ENCODE measurements around the gene PIAS1.
"Not testable (repeated sequence)": the region's sequence is repeated elsewhere in the genome, so short reads cannot be mapped to it uniquely, and the experiment has no call there.

Gene PIAS1

DNA sequence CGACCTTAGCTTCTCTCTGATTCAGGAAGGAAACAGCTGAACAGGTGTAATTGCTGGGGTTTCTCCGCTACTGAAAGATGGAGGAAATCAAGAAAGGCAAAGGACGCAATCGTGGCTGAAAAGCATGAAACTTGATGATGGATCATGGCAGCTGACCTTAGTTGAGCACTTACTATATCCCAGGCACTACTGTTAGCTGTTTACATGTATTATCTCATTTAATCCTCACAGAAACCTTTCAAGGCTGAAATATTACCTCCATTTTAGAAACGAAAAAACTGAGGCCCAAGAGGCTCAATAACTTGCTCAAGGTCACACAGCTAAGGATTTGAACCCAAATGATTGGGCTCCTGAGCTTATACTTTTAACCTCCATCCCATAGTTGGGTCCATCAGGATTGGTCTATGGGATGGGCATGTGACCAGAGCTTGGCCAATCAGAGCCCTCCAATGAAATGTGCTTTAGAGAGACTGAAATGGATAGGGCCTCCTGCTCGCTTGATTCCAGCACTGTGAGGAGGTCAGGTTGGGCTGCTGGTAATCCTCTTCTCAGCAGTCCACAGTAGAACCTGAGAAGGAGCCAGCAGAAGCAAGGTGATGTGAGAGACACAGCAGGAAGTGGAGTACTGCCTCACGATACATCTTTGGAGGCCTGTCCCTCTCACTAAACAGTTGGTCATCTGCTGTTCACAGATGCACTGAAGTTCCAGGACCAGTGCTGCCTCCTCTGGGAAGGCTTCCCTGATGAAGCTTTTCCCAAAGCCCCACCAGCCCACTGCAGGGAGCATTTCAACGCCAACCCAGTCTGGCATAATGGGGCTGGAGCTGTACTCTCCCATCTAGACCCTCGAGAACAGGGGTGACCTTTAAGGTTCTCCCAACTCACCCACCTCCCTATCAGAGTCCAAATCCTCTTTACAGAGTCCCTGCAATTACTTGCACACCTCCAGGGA, 165.0 kb downstream of the PIAS1 start:
- DNase-seq (ENCODE audit: low read depth) = no peak

DNA sequence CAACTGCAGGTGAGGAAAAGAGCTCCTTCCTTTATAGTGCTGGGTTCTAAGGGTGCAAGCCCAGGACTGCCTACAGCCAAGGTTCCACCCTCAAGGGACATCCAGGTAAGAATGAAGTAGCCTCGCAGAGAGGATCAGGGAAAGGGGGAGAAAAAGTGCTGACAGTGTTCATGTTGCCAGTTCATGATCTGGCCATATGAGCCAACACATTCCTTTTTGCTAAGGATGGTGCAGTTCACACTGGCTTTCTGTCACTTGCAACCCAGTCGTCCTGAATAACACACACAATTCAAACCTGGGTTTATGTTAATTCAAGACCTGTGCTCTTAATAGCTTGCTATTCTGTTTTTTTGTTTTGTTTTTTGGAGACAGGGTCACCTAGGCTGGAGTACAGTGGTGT, 166.4 kb downstream of the PIAS1 start:
- no peak for DNase-seq (ENCODE audit: low read depth)

DNA sequence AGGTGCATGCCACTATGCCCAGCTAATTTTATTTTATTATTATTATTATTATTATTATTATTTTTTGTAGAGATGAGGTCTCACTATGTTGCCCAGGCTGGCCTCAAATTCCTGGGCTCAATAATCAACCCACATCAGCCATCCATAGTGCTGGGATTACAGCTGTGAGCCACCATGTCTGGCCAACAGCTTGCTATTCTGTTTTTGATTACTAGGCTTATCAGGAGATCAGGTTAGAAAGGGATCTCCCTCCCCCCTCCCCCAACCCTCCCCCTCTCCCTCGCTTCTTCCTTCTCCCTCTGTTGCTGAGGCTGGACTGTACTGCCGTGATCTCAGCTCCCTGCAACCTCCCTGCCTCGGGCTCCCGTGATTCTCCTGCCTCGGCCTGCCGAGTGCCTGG, 166.9 kb downstream of the PIAS1 start:
- DNase-seq (ENCODE audit: low read depth) = no peak

DNA sequence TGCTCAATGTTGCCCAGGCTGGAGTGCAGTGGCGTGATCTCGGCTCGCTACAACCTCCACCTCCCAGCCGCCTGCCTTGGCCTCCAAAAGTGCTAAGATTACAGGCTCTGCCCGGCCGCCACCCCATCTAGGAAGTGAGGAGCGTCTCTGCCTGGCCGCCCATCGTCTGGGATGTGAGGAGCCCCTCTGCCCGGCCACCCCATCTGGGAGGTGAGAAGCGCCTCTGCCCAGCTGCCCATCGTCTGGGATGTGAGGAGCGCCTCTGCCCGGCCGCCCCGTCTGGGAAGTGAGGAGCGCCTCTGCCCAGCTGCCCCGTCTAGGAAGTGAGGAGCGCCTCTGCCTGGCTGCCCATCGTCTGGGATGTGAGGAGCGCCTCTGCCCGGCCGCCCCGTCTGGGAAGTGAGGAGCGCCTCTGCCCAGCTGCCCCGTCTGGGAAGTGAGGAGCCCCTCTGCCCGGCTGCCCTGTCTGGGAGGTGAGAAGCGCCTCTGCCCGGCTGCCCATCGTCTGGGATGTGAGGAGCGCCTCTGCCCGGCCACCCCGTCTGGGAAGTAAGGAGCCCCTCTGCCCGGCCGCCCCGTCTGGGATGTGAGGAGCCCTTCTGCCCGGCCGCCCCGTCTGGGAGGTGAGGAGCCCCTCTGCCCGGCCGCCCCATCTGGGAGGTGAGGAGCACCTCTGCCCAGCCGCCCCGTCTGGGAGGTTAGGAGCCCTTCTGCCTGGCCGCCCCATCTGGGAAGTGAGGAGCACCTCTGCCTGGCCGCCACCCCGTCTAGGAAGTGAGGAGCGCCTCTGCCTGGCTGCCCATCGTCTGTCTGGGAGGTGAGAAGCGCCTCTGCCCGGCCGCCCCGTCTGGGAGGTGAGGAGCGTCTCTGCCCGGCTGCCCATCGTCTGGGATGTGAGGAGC, 167.7 kb downstream of the PIAS1 start:
- not testable (repeated sequence) for DNase-seq (ENCODE audit: low read depth)

DNA sequence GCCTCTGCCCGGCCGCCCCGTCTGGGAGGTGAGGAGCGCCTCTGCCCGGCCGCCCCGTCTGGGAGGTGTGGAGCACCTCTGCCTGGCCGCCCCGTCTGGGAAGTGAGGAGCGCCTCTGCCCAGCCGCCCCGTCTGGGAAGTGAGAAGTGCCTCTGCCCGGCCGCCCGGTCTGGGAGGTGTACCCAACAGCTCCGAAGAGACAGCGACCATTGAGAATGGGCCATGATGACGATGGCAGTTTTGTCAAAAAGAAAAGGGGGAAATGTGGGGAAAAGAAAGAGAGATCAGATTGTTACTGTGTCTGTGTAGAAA, 168.3 kb downstream of the PIAS1 start:
- DNase-seq (ENCODE audit: low read depth) = not testable (repeated sequence)

DNA sequence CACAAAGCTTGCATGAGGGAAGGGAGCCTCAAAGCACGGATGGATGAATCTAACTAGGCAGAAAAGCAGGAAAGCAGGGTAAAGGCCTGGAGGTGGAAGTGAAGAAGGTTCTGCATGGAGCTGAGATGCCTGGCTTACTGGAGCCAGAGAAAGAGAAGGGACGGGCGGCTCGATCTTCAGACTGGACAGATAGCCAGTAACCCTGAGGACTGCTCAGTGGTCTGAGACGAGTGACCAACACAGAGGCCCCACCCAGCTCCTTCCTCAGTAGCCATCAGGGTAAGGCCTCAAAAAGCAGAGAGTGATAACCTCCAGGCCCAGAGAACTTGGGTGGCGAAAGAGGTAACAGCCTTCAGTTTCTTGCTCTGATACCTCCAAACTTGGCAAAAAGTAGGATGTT, 169.1 kb downstream of the PIAS1 start:
- no peak for DNase-seq (ENCODE audit: low read depth)

DNA sequence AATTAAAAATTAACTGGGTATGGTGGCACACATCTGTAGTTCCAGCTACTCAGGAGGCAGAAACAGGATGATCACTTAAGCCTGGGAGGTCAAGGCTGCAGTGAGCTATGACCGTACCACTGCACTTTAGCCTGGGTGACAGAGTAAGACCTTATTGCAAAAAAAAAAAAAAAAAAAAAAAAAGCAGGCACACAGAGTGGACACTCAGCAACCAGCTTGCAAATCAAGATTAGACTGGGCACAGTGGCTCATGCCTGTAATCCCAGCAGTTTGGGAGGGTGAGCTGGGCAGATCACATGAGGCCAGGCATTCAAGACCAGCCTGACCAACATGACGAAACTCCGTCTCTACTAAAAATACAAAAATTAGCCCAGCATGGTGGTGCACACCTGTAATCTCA, 170.0 kb downstream of the PIAS1 start:
- DNase-seq (ENCODE audit: low read depth) = no peak

DNA sequence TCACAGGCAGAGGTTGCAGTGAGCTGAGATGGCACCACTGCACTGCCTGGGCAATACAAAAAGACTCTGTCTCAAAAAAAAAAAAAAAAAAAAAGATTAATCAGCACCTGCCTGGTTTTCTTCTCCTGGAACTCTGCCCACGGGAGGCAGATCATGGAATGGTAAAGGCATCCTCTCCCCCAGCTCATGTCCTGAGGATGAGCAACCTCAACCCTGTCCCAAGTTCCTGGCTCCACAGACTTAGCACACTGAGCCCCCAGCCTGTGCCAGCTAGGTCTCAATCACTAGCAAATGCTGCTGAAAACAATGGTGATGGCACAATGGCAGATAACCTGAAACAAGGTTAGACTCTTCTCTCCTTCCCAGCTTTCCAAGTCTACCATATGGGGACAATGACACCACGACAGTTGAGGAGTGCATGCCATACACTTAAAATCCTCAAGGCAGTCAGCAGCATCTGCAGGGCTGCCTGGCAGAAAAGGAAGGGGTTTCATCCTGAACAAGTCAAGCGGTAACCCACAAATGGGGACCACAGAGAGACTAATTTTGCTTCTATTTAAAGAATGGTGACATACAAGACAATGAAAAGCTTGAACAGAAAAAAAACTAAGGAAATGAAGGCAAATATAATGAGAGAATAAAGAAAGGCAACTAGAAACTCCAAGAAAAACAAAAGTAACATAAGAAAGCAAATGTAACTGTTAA, 170.6 kb downstream of the PIAS1 start:
- DNase-seq (ENCODE audit: low read depth) = no peak

DNA sequence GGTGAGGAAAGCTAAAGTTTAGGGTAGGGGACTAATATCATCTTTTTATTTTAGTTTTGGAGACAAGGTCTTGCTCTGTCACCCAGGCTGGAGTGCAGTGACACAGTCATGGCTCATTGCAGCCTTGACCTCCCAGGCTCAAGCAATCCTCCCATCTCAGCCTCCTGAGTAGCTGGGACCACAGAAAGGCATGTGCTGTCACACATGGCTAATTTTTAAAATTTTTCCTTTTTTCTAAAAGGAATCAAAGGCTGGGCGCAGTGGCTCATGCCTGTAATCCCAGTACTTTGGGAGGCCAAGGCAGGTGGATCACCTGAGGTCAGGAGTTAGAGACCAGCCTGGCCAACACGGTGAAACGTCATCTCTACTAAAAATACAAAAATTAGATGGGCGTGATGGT, 171.3 kb downstream of the PIAS1 start:
- DNase-seq (ENCODE audit: low read depth) = not testable (repeated sequence)

DNA sequence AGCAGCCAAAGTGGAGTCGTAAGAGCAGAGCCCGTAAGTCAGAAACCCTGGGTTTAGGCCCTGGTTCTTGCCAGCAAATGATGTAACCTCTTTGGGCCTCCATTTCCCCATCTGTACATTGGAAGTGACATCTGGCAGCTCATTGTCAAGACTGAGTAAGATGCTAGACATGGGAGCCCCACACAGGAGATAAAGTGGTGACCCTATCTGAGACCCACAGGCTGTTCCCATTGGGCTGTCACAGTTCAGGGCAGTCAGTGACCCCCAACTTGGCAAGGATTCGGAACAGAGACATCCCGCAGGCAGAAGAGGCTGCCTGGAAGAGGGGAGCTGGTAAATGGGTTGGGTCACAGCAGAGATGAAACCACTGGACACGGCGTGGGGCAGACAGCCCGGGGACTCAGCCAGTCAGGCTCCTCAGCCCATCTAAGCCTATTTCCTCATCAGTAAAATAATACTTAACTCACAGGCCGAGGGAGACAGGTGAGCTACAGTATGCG, 173.6 kb downstream of the PIAS1 start:
- DNase-seq (ENCODE audit: low read depth) = no peak

DNA sequence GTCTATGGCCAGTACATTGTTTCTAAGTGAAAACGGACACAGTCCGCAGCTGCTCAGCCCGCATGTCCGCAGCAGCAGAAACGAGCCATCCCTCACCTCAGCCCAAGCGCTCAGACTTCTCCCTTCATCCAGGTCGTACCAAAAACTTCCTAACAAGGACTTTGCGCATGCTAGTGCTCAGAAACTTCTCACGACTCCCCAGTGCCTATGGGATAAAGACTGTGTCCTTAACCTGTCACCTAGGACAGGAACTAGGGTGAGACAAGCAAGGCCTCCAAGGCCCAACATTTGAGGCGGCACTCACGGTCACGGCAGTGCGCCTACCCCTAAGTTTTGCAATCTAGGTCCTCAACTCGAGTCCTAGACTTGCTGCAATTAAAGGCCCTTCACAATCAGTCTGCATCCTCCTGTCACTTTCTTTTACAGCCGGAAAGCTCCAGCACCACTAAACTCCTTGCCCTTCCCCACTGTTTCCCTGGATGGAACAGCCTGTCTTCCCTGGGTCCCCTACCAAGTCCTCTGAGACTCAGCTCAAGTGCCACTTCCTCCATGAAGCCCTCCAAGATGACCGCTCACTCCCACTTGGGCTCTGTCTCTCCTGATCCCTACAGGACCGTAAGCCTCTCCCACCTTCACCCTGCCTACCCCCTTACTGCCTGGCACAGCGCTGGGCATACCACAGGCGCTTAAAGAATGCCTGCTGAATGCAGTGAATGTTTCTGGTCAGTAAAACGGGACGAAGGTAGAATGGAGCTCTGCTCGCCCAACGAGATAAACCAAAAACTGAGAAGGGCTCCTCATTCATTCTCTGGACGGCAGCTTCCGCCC, 174.2 kb downstream of the PIAS1 start:
- no peak for DNase-seq (ENCODE audit: low read depth)

DNA sequence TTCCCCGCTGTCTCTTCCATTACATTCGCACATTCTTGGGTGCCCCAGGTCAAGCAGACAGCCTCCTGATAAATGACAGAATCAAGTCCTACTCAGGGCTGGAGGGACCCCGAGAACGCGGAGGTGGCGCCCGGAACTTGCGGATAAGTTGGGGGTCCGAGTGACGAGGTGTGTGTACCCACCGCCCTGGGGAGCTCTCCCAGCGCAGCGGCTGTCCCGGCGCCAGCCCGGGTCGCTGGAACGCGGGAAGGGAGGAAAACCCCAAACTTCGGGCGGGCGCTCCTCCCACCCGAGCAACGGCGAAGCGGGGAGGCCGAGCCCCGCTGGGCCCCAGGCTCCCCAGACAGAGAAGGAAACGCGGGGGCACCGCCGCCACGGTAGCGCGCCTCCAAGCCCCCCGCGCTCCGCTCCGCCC, 174.9 kb downstream of the PIAS1 start:
- no peak for DNase-seq (ENCODE audit: low read depth)

DNA sequence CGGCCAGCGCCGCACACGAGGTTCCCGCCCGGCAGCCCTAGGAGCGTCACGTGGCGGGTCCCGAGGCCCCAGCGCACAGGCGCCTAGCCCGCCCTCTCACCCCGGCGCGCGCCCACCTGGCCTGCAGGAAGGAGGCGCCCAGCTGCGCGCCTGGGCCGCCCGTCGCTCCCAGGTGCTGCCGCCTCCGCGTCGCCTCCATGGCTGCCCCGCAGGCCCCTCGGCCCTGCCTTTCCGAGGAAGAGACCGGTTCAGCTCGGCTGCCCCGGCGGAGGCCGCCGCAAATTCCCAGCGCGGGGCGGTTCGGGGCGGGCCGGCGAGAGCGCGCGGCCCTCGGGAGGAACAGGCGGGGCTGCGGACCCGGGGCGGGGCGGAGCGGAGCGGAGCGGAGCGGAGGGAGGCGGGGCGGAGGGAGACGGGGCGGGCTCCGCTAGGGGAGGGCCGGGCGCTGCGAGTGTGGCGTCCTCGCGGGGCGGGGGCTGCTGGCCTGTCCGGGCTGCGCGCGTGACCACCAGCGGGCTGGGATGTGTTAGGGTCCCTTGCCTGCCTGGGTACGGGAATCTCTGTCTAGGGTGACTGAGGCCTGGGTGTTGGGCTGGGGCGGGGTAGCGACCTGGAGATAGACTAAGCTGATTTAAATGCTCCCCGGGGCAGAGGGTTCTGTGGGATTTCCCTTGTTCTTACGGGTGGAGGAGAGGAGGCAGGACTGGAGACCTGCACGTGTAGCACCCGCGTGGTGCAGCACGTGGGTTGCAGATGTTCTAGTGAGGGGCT, 175.5 kb downstream of the PIAS1 start, which contains the start of gene CLN6:
CLN6 (minus strand) TSS at position 343 of the 771 bp plus-strand sequence; CDS start at position 199, 144 bp downstream.
- DNase-seq (ENCODE audit: low read depth) = no peak

DNA sequence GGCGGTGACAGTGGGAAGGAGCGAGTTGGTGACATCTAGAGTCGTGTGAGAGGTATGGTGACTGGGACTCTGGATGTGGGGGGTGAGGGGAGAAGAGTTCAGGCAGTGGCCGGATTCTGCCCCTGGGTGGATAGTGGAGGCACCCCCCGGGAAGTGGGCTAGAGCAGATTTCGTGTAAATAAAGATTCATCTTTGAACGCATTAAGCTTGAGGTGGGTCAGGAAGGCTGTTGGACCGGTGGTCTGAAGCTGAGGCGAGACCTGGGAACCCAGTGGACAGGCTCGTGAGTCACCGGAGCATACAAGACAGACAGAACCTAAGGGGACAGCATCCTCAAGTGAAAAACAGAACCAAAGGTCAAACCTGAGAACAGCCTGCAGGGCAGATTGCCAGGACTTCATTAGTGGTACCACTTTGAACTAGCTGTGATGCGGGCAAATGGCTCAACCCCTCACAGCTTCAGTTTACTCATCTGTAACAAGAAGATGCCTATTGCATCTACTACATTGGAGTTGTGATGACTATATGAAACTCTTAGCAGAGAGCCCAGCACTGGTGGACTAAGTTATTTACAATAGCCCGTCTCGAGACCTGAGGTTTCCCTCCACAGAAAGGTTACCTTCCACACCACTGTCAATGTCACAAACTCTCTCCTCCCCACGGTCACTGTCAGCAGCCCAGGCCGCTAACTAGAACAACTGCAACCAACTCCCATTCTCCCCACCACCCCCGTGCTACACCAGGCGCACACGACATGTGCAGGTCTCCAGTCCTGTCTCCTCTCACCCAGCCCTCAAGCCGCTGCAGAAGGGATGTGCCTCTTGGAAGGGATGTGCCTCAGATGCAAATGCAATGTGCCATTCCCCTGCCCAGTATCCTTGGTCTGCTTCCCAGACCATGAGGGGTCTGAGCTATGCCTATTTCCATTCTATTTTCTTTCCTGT, 176.3 kb downstream of the PIAS1 start:
- no peak for DNase-seq (ENCODE audit: low read depth)

DNA sequence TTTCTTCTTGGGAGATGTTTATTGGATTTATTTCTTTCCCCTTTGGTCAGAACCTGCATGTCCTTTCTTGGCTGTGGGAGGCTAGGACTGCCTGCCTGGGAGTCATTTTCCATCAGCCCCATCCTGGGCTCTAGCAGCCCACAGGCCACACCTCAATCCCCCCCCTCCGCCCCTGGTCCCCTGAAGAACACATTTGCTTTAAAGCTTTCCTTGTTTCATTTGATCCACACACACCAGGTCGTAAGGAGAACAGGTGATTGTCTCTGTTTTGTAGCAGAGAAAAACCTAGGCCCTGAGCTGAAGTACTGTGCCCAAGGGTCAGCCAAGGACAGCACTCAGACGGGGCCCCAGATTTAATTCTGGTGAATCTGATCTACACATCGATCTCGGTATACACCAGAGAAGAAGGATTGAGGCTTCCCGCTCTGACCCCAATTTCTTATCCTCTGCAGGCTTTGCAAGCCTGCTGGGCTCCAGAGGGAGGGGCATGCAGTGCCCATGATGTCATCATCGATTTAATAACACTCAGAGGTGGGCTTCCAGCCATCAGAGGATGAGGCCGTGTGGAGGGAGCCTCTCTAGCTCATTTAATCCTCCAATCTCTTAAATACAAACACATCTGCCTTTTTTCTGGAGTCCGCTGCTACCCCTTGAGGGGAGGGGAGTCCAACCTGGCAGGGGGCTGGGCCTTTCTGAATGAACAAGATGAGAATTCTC, 177.1 kb downstream of the PIAS1 start:
- DNase-seq (ENCODE audit: low read depth) = no peak

DNA sequence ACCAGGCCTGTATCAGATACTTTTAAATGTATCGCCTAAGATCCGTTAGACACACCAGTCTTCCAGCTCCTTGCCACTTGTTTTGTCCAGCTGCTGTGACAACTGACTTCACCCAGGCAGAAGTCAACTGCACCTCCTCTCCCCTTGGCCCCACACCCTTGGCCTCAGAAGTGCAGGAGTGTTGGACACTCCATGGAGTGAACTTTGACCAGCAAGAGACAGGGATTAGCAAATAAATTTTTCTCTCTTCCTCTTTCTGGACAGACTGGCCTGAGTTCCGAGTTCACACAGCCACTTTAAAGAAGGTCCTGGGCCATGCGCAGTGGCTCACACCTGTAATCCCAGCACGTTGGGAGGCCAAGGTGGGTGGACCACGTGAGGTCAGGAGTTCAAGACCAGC, 178.3 kb downstream of the PIAS1 start:
- no peak for DNase-seq (ENCODE audit: low read depth)

DNA sequence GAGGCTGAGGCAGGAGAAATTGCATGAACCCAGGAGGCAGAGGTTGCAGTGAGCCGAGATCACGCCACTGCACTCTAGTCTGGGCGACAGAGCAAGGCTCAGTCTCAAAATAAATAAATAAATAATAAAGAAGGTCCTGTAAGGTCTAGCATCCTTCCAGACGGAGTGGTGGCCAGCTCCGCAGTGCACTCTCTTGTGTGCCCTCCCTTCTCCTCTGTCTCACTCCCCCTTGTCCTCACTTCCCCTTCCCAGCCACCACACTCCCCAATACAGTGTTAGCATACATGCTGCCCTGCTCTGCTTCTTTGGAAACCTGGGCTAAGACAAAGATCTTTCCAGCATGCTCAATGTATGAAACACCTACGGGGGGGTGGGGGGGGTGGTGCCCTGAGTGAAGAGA, 178.8 kb downstream of the PIAS1 start:
- no peak for DNase-seq (ENCODE audit: low read depth)

DNA sequence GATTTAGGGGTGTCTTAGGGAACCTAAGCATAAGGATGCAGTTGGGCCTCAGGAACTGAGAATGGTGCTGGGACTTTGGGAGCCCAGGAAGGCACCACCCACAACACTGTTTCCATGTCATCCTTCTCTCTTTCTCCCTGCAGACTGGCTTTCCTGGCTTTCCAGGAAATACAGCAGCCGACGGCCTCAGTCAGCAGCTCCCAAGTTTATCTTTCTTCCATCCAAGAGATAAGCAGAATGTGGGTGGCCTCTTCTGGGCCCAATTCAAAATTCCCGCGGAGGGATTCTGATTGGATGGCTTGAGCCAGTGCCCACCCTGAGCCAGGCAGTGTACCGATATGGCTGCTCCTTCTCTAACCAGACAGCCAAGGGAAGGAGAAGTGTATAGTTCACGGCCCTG, 179.9 kb downstream of the PIAS1 start:
- DNase-seq (ENCODE audit: low read depth) = no peak

DNA sequence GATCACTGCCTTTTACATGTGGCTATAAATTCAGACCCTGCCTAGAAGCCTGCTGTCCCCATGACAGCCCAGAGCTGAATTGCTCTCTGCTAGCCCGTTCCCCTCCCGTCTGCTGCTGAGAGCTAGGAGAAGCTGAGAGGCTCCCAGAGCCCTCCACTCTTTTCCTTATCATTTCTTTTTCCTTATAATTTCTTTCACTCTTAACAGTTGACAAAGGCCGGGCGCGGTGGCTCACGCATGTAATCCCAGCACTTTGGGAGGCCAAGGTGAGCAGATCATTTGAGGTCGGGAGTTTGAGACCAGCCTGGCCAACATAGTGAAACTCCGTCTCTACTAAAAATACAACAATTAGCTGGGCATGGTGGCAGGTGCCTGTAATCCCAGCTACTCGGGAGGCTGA, 180.4 kb downstream of the PIAS1 start:
- not testable (repeated sequence) for DNase-seq (ENCODE audit: low read depth)

All from non-pigmented ciliary epithelial cell (primary cell).